Right kidney (tissue), 1 donor: ENCODE results near the gene CRIP2.

Experiments used
- DNase-seq: peaks from one replicate; pipeline ENCODE4 v3.0.0-alpha.2; 2016

Gene CRIP2

DNA sequence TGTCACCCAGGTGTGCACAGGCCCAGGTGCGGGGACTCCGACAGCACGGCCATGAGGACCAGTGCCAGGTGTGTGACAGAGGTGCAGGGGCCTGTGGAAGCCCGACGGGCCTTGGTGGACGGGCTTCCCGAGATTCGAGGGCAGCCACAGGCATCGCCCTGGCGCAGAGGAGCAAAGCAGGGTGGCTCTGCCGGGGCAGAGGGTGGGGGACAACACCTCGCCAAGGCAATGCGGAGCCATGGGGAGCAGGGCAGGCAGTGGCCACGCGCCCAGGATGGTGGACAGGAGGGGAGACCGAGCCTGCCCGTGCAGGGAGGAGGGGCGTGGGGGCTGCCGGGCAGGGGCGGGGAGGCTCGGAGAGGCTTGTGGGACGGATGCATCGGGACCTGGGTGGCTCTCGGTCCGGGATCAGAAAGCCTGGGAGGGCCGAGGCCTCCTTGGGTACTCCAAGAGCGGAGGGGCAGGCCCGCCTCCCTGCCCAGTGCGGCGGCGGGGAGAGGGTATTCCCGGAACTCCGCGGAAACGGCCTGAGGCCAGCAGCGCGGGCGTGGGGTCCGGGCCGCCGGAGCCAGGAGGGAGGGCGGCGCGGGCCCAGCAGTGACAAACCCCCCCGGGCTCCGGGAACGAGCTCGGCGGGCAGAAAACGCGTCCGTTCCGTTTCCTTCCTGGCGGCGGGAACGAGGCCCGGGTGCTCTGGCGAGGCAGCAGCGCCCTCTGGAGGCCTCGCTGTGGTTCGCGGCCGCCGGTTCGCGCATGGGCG lies 53.4 kb downstream of the CRIP2 start:
- peak; percentile 88 for DNase-seq

DNA sequence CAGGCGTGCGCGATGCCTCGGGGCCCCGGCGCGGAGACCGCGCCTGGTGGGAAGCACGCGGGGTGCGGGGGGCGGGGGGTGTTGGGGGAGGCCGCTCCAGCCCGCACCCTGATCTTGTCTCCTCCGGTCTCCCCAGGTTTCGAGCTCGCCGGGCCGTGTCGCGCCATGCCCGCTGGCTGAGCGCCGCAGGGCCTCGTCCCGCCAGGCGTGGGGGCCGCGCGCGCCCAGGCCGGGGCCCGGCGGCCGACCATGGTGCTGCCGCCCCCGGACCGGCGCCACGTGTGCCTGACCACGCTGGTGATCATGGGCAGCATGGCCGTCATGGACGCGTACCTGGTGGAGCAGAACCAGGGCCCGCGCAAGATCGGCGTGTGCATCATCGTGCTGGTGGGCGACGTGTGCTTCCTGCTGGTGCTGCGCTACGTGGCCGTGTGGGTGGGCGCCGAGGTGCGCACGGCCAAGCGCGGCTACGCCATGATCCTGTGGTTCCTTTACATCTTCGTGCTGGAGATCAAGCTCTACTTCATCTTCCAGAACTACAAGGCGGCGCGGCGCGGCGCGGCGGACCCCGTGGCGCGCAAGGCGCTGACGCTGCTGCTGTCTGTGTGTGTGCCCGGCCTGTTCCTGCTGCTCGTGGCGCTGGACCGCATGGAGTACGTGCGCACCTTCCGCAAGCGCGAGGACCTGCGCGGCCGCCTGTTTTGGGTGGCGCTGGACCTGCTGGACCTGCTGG lies 54.1 kb downstream of the CRIP2 start:
- peak; percentile 73 for DNase-seq

DNA sequence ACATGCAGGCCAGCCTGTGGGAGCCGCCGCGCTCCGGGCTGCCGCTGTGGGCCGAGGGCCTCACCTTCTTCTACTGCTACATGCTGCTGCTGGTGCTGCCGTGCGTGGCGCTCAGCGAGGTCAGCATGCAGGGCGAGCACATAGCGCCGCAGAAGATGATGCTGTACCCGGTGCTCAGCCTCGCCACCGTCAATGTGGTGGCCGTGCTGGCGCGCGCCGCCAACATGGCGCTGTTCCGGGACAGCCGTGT lies 54.6 kb downstream of the CRIP2 start:
- no peak for DNase-seq
